Mucosa of stomach (tissue), 1 donor: ENCODE measurements around the gene TMEM171.

ENCODE experiments used
- H3K27me3 ChIP-seq: one replicate; pipeline ENCODE4 v1.7.0; 2013; ENCODE audit warnings: mild to moderate bottlenecking, low read length; ENCODE audit not compliant: control insufficient read depth, insufficient read depth
- H3K36me3 ChIP-seq: one replicate; pipeline ENCODE4 v1.7.0; 2013; ENCODE audit warnings: low read length; ENCODE audit not compliant: control insufficient read depth, insufficient read depth
- H3K4me1 ChIP-seq: one replicate; pipeline ENCODE4 v1.7.0; 2013; ENCODE audit warnings: mild to moderate bottlenecking, low read length; ENCODE audit not compliant: control insufficient read depth, insufficient read depth
- H3K4me3 ChIP-seq: one replicate; pipeline ENCODE4 v1.7.0; 2013; ENCODE audit warnings: low read length
- H3K9ac ChIP-seq: one replicate; pipeline ENCODE4 v1.7.0; 2013; ENCODE audit warnings: mild to moderate bottlenecking, low read length, moderate library complexity
- H3K9me3 ChIP-seq: one replicate; pipeline ENCODE4 v1.7.0; 2013; ENCODE audit warnings: mild to moderate bottlenecking, low read length, moderate library complexity; ENCODE audit not compliant: control insufficient read depth
- donor health status: Pancreatic carcinoma.

Gene TMEM171

GRCh38 chr5:73139485-73139884 is 19.1 kb downstream of the TMEM171 start:
- H3K9me3 ChIP-seq, result no peaks in the 10 kb centered on the region
- no peak overlapping the region for H3K4me3 ChIP-seq
- no peak overlapping the region for H3K9ac ChIP-seq
- peaks cover 12% of the 10 kb centered on the region for H3K4me1 ChIP-seq
- no peaks in the 10 kb centered on the region for H3K27me3 ChIP-seq
- no peaks in the 10 kb centered on the region for H3K36me3 ChIP-seq

DNA sequence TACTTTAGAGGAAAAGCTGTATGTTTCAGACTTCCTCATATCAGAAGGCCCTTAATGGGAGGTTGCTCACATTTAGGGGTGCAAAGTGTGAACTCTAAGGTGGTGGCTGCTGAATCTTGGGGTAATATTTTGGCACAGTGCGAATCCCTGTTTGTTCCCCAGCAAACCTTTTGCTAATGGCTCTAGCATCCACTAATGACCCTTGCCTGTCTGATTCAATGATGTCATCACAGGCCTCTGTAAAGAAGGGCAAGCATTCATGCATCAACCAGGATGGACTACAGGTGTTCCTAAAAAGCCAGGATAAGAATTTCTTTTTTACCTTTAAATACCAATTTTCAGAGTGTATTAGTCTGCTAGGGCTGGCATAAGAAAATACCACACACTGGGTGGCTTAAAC is 20.4 kb downstream of the TMEM171 start:
- Histone ChIP-seq H3K9me3 (no peaks in the 10 kb centered on the region), H3K9ac (no peak overlapping the region), H3K4me3 (no peak overlapping the region), H3K27me3 (no peaks in the 10 kb centered on the region), H3K4me1 (peaks cover 12% of the 10 kb centered on the region), H3K36me3 (no peaks in the 10 kb centered on the region)

GRCh38 chr5:73142035-73142434 is 21.7 kb downstream of the TMEM171 start:
- no peaks in the 10 kb centered on the region for H3K36me3 ChIP-seq
- H3K27me3 ChIP-seq, result no peaks in the 10 kb centered on the region
- H3K4me3 ChIP-seq, result no peak overlapping the region
- no peak overlapping the region for H3K9ac ChIP-seq
- no peaks in the 10 kb centered on the region for H3K9me3 ChIP-seq
- H3K4me1 ChIP-seq, result peaks cover 12% of the 10 kb centered on the region

DNA sequence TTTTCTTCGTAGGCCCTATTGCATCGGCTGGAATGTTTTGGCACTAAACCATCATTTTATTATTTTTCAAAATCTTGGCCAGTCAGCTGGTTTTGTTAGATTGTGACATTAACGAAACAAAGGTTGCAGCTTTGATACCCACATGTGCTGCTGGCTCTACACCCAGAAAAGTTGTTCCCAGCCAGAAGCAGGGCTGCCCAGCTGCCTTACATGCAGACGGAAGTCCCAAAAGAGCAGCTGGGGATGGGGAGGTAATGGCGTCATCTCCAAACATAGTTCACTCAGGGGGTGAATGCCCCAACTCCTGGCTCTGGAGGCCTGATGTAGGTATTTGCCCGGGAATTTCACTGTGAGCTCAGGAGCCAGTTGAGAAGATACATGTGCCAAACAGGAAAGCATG is 23.3 kb downstream of the TMEM171 start:
- Histone ChIP-seq H3K9me3 (no peaks in the 10 kb centered on the region), H3K4me3 (no peak overlapping the region), H3K4me1 (peaks cover 7% of the 10 kb centered on the region), H3K9ac (no peak overlapping the region), H3K27me3 (no peaks in the 10 kb centered on the region), H3K36me3 (no peaks in the 10 kb centered on the region)

DNA sequence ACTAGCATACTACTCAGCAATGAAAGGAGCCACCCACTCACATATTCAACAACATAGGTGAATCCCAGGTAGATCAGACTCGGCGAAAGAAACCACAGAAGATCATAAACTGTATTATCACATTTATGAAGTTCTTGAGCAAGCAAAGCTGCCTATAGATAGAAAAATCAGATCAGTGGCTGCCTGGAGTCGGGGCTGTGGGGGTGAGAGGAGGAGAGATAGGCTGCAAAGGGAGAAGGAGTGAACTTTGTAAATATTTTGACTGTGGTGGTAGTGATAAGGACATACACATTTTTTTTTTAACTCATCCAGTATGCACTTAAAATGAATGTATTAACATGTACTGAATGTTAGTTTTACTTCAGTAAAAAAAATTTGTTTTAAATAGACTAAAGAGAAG is 29.2 kb downstream of the TMEM171 start:
- Histone ChIP-seq H3K9ac (no peak overlapping the region), H3K36me3 (no peaks in the 10 kb centered on the region), H3K4me1 (peaks cover 21% of the 10 kb centered on the region), H3K4me3 (no peak overlapping the region), H3K27me3 (no peaks in the 10 kb centered on the region), H3K9me3 (no peaks in the 10 kb centered on the region)

DNA sequence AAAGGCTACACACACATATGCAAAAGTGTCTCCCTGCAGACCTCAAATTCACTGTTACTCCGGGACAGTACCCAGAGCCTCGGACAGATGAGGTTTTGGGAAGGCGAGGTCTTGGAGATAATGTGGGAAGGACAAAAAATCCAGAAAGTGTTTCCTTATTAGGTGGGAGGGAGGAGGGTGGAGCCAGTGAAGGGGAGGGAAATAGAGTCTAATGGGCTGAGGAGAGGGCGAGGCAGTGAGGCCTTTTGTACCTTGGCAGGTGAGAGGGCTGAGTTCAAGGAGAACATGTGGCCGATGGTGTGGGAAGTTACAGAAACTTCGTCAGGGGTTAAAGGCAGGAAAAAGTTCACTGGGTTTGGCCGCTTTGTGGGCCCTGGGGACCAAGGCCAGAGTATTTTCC is 30.5 kb downstream of the TMEM171 start:
- no peak overlapping the region for H3K4me3 ChIP-seq

DNA sequence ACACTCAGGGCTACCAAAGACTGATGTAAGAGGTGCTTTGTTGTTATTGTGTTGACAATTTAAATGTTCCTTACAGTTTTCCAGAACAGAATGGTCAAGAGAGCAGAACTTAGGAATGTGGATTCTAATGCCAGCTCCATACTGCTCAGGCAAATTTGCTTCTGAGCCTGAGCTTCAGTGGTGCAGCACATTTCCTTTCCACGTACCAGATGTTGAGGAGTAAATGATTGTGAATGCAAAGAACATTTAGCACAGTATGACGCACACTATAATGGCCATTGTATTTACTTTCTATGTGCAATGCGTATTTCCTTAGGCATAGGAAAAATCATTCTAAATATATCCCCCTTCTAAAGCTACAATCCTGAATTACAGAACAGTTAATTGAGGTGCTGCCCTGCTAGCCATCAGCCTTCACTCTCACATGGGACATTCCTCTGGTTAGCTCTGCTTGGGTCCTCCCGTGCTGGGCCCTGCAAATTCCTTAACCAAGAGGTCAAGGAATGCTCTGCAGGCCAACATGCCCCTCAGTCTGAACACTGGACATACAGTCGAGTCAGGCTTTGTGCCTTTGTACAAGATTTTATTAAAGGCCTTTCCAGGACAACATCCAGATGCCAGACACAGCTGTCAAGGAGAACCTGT is 31.5 kb downstream of the TMEM171 start:
- Histone ChIP-seq H3K4me1 (peaks cover 21% of the 10 kb centered on the region), H3K4me3 (no peak overlapping the region), H3K27me3 (no peaks in the 10 kb centered on the region), H3K9ac (no peak overlapping the region), H3K36me3 (no peaks in the 10 kb centered on the region), H3K9me3 (no peaks in the 10 kb centered on the region)

More for the DNA sequence above, 30.5 kb downstream of the TMEM171 start:
- Histone ChIP-seq H3K9me3 (no peaks in the 10 kb centered on the region), H3K9ac (no peak overlapping the region), H3K4me1 (peaks cover 21% of the 10 kb centered on the region), H3K36me3 (no peaks in the 10 kb centered on the region), H3K27me3 (no peaks in the 10 kb centered on the region)

DNA sequence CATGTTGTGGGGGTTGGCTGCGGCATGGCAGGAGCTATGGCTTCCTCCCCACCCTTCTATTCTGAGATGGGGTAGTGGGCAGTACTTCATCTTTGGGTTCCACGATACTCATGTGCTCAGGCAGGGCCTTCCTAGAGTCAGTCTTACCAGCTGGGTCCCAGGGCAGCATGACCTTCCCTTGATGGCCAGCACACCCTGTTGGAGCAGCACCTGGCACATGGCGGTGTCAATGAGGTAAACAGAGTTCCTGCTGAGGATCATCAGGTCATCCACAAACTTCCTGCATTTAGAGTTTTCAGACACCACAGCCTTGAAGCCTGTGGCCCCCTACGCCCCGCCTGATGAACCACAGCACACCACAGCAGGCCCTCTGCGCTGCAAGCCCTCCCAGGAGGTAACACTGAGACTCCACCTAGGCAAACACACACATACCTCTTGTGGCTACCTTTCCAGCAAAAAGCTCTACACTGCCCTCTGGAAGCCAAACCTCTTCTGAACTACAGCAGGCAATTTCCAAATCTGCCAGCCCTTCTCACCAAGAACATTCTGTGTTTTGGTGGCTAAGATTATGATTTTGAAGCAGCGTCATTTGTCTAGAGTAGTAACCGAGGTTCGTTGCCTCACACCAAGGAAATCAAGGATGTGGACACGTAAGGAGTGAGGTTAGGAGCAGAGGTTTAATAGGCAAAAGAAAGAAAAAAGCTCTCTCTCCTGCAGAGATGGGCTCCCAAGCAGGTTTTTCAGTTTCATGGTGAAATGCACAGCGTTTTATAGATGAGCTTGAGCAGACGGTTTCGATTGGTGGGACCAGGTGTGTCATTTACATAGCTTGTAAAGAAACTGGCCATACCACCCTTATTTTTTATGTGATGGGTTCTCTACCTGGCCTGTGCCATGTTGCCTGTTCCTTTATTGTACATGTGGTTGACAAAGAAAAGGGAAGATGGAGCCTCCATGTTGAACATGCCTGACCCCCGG is 32.3 kb downstream of the TMEM171 start:
- H3K27me3 ChIP-seq, result no peaks in the 10 kb centered on the region
- peaks cover 21% of the 10 kb centered on the region for H3K4me1 ChIP-seq
- no peaks in the 10 kb centered on the region for H3K36me3 ChIP-seq
- no peak overlapping the region for H3K9ac ChIP-seq
- H3K4me3 ChIP-seq, result no peak overlapping the region
- no peaks in the 10 kb centered on the region for H3K9me3 ChIP-seq

DNA sequence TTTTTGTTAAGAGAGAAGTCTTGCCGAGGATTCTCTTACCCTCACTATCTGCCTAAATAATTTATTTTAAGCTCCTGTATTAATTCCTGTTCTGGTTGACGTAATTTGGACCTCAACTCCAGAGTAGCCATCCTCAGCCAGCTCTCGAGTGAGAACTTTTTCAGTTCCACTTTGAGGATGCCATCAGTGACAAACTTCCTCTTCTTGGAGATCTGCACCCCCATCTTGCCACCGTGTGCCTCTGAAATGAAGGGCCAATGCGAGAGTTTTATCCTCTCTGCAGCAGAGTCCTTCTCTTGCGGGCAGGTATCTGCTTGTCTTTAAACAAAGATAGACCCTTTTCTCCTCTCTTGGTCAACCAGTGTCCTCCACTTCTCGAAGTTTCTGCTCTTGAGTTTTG is 33.1 kb downstream of the TMEM171 start:
- Histone ChIP-seq H3K36me3 (no peaks in the 10 kb centered on the region), H3K9ac (no peak overlapping the region), H3K9me3 (no peaks in the 10 kb centered on the region), H3K4me1 (peaks cover 21% of the 10 kb centered on the region), H3K27me3 (no peaks in the 10 kb centered on the region), H3K4me3 (no peak overlapping the region)

DNA sequence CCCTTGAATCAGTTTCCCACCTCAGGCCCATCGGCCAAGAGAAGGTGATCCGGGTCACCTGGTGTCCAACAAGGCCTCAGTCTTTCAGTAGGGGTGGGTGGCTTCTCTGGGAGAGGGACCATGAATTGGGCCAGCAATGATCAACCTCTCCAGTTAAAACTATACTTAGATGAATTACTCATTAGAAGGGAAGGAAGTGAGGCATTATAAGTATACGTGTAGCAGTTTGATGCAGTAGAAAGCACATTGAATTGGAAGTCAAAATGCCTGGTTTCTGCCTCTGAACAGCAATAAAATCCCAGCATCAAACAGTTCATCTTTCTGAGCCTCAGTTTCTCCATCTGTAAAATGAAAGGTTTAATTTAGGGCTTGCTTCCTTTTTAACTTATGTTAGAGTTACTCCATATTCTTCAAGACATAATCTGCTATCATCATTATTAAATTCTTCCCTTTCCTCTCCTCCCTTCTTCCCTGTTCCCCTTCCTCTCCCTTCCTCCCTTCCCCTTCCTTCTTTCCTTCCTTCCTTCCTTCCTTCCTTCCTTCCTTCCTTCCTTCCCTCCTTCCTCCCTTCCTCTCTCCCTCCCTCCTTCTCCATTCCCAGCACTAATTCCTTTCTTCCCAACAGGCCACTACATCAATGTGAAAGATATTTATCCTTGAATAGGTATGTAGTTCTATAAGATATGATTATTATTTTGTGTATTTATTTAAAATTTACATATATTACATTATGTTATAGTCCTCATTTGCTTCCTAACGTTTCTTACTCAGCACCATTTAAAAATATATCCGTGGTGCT is 34.0 kb downstream of the TMEM171 start:
- no peak overlapping the region for H3K4me3 ChIP-seq
- peaks cover 19% of the 10 kb centered on the region for H3K4me1 ChIP-seq
- peaks cover 2% of the 10 kb centered on the region for H3K27me3 ChIP-seq
- no peaks in the 10 kb centered on the region for H3K9me3 ChIP-seq
- H3K9ac ChIP-seq, result no peak overlapping the region
- no peaks in the 10 kb centered on the region for H3K36me3 ChIP-seq

DNA sequence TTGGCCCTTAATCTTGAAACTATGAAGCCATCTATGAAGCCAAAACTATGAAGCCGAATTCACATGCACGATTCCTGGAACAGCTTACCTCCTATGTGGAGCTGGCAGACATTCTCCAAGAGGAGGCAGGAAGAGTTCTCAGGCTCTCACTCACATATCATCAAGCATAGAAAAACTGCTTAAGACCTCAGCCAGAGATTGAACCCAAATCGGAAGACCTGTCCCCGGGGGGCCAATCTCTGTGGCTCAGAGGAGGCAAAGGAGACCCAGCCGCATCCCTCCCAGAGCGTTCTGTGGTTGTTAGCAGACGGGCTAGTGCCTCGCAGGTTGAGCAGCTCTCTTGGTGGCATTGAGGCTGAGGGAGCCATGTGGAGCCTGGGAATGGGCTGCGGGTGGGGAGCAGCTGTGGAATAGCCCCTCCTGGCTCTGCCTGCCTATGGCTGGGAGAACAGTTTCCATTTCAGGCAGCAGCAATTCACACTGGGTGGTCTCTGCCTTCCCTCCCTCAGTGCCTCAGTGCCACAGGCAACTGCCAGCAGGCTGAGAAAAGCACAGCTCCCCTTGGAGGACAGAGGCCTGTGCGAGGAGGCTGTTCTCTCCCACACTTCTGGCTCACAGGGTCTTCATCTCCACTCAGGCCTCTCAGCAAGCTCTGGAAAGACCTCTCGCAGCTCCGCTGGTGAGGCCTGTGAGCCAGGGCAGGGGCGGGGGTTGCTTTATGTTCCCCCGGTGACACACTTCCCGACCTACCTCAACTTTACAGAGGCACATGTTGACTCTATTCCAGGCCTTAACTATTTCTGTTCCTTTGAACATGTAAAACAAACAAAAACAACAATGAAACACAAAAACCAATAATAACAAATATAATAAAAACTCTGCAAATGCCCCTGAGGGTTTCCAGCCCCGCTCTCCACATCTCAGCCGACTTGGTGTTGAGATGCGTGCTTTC is 35.2 kb downstream of the TMEM171 start:
- peaks cover 4% of the 10 kb centered on the region for H3K27me3 ChIP-seq
- H3K9me3 ChIP-seq, result no peaks in the 10 kb centered on the region
- peaks cover 11% of the 10 kb centered on the region for H3K4me1 ChIP-seq
- H3K9ac ChIP-seq, result no peak overlapping the region
- no peak overlapping the region for H3K4me3 ChIP-seq
- H3K36me3 ChIP-seq, result no peaks in the 10 kb centered on the region
